OCI-LY1 (cell line): ENCODE data around the gene RSF1.

ENCODE experiments used
- H2AFZ ChIP-seq: fragments of 200-600 bp; sonication (generic), shearing (Covaris generic); 2 replicates; pipeline ENCODE4 v1.6.0; 2014; ENCODE audit warnings: antibody characterized with exemption, mild to moderate bottlenecking, low read length
- H3F3A ChIP-seq: fragments of 200-600 bp; sonication (generic), shearing (Covaris generic); 2 replicates; pipeline ENCODE4 v1.6.0; 2014; ENCODE audit warnings: mild to moderate bottlenecking, antibody characterized with exemption, low read length, moderate library complexity; ENCODE audit not compliant: insufficient read depth
- H3K27ac ChIP-seq: fragments of 200-600 bp; sonication (generic); 2 replicates; pipeline ENCODE4 v1.5.1; 2014; ENCODE audit warnings: low read length, mixed run types, mild to moderate bottlenecking, low read depth; ENCODE audit not compliant: poor library complexity, severe bottlenecking
- H3K27me3 ChIP-seq: fragments of 200-600 bp; sonication (generic); 2 replicates; pipeline ENCODE4 v1.6.0; 2014; ENCODE audit warnings: antibody characterized with exemption, mild to moderate bottlenecking, low read length, moderate library complexity; ENCODE audit not compliant: insufficient read depth
- H3K36me3 ChIP-seq: fragments of 200-600 bp; sonication (generic); 2 replicates; pipeline ENCODE4 v1.6.1; 2014; ENCODE audit warnings: mild to moderate bottlenecking, antibody characterized with exemption, low read length, moderate library complexity, mixed read lengths; ENCODE audit not compliant: insufficient read depth
- H3K4me1 ChIP-seq: fragments of 200-600 bp; sonication (generic); 2 replicates; pipeline ENCODE4 v1.5.1; 2014; ENCODE audit warnings: mild to moderate bottlenecking, low read length, moderate library complexity; ENCODE audit not compliant: insufficient read depth, severe bottlenecking
- H3K4me2 ChIP-seq: fragments of 200-600 bp; sonication (generic), shearing (Covaris generic); 2 replicates; pipeline ENCODE4 v1.6.1; 2014; ENCODE audit warnings: low read length
- H3K4me3 ChIP-seq: fragments of 200-600 bp; sonication (generic); 2 replicates; pipeline ENCODE4 v1.5.1; 2014; ENCODE audit warnings: low read length, low read depth, mild to moderate bottlenecking, mixed read lengths; ENCODE audit not compliant: poor library complexity, severe bottlenecking
- H3K79me2 ChIP-seq: fragments of 200-600 bp; shearing (Covaris generic); 2 replicates; pipeline ENCODE4 v1.6.1; 2016; ENCODE audit warnings: mixed run types, low read length, mixed read lengths; ENCODE audit not compliant: insufficient read depth
- H3K9ac ChIP-seq: fragments of 200-600 bp; sonication (generic), shearing (Covaris generic); 2 replicates; pipeline ENCODE4 v1.6.1; 2014; ENCODE audit warnings: mild to moderate bottlenecking, low read length, mixed read lengths
- H3K9me2 ChIP-seq: fragments of 200-600 bp; sonication (generic), shearing (Covaris generic); 2 replicates; pipeline ENCODE4 v1.6.1; 2014; ENCODE audit warnings: low read depth, mild to moderate bottlenecking, low read length, mixed read lengths
- H3K9me3 ChIP-seq: fragments of 200-600 bp; shearing (Covaris generic); 2 replicates; pipeline ENCODE4 v1.6.1; 2014; ENCODE audit warnings: low read length, mixed read lengths
- H4K20me1 ChIP-seq: fragments of 200-600 bp; sonication (generic), shearing (Covaris generic); 2 replicates; pipeline ENCODE4 v1.6.0; 2016; ENCODE audit warnings: mild to moderate bottlenecking, low read length; ENCODE audit not compliant: insufficient read depth
- EZH2 ChIP-seq: fragments of 200-600 bp; sonication (generic), shearing (Covaris generic); IDR thresholded peaks from 2 replicates; pipeline ENCODE4 v1.8.0; 2017; ENCODE audit warnings: borderline replicate concordance, mixed run types, mild to moderate bottlenecking, antibody characterized with exemption, low read length, moderate library complexity, mixed read lengths
- TF ChIP-seq, protein P1 (sequence below): fragments of 200-600 bp; sonication (generic), shearing (Covaris generic); IDR thresholded peaks from 2 replicates; pipeline ENCODE4 v1.5.1; 2017; ENCODE audit warnings: mild to moderate bottlenecking, antibody characterized with exemption, low read length, moderate library complexity, mixed read lengths

RSF1 gene

DNA sequence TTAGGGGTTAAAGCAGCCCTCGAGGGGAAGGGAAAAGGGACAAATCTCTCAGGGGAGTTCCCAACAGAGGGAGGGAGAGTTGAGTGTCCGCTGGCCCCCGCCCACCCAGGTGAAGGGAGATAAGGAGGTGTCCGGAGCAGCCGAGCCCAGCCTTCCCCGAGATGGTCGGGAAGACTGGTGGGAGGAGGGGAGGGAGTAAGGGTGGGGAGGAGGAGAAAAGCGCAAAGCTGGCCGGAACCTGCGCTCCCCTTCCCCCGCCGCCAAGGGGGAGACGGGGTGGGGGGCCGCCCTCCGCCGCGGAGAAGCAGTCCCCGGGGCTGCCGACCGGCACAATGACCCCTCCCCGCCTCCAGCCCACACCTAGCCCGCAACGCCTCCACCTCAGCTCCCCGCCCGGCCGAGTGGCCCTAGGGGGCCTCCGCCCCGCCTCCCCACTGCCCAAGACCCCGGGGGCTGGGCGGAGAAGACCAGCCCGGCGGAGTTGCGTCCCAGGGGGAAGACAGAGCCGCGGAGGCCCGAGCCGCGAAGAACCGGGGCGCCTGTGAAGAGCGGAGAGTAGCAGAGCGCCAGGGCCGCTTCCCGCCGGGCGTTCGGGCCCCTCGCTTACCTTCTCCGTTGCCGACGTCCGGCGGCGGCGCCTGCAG, 479 bp downstream of the RSF1 start:
- Histone ChIP-seq H3K27me3 (no peaks in the 10 kb centered on the region), H3K9me2 (no peaks in the 10 kb centered on the region), H3K4me2 (peak overlapping the region; percentile 96), H3K36me3 (peaks cover 20% of the 10 kb centered on the region), H3K4me1 (peaks cover 17% of the 10 kb centered on the region), H3K4me3 (peak overlapping the region; percentile 84), H3K27ac (peak overlapping the region; percentile 88), H2AFZ (peak overlapping the region; percentile 17; the same call in 1 of the 2 replicates), H4K20me1 (no peaks in the 10 kb centered on the region), H3K9me3 (peaks cover 4% of the 10 kb centered on the region), H3K9ac (peak overlapping the region; percentile 85), H3K79me2 (peaks cover 42% of the 10 kb centered on the region), H3F3A (0 out of 2 replicates have a peak, but pooled peaks cover 4% of the 10 kb centered on the region)
- TF ChIP-seq, protein P1, sequence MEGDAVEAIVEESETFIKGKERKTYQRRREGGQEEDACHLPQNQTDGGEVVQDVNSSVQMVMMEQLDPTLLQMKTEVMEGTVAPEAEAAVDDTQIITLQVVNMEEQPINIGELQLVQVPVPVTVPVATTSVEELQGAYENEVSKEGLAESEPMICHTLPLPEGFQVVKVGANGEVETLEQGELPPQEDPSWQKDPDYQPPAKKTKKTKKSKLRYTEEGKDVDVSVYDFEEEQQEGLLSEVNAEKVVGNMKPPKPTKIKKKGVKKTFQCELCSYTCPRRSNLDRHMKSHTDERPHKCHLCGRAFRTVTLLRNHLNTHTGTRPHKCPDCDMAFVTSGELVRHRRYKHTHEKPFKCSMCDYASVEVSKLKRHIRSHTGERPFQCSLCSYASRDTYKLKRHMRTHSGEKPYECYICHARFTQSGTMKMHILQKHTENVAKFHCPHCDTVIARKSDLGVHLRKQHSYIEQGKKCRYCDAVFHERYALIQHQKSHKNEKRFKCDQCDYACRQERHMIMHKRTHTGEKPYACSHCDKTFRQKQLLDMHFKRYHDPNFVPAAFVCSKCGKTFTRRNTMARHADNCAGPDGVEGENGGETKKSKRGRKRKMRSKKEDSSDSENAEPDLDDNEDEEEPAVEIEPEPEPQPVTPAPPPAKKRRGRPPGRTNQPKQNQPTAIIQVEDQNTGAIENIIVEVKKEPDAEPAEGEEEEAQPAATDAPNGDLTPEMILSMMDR: no peak
- no peak for TF ChIP-seq EZH2

DNA sequence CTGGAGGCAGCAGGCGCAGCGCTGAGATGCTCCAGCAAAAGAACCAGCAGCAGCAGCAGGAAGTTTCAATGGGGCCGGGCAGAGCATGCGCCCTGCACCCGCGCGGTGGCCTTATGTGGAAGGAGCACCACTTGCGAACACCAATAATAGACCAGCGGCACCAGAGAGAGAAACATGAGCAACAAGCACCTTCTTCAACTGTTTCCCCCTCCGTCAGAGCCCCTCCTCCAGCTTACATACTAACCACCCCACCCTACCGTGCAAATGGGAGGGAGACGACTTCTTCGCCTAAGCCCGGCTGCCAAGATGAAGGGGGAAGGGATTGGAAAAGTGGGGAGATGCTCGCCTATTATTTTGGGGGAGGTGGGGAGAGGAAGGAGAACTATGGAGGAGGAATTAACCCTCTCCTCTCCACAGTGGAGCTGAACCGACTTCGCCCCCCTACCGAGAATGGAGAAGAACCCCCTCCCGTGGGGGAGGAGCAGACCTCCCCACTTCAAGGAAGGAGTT, 1.1 kb downstream of the RSF1 start:
- Histone ChIP-seq H3K79me2 (peaks cover 48% of the 10 kb centered on the region), H3F3A (0 out of 2 replicates have a peak, but pooled peaks cover 4% of the 10 kb centered on the region), H3K4me1 (peaks cover 17% of the 10 kb centered on the region), H2AFZ (peak overlapping the region; percentile 17; the same call in 1 of the 2 replicates), H3K27me3 (no peaks in the 10 kb centered on the region), H3K9ac (peak overlapping the region; percentile 85), H4K20me1 (no peaks in the 10 kb centered on the region), H3K36me3 (peaks cover 25% of the 10 kb centered on the region), H3K4me3 (peak overlapping the region; percentile 84), H3K4me2 (peak overlapping the region; percentile 96), H3K27ac (peak overlapping the region; percentile 88), H3K9me2 (no peaks in the 10 kb centered on the region), H3K9me3 (peaks cover 8% of the 10 kb centered on the region)
- TF ChIP-seq EZH2: no peak
- TF ChIP-seq, protein P1: no peak

DNA sequence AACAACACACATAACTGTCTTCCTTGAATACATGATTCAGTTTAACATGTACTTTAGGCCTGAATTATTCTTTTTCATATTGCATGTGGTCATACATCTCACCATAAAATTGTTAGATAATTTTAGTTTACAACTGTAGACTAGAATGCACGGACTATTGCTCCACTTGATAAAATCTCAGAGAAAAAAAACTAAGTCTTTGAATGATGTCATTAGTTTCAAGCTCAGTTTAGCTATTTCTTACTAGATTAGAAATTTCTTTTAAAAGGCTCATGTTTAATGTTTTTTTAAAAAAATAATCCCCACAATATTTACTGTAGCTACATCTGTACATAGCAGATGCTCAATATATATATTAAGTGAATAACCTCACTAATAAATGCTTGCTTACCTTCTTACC, 5.1 kb downstream of the RSF1 start:
- Histone ChIP-seq H3K27me3 (no peaks in the 10 kb centered on the region), H3K9me3 (peaks cover 8% of the 10 kb centered on the region), H3K9ac (no peak overlapping the region), H3K36me3 (peaks cover 51% of the 10 kb centered on the region), H3K79me2 (peaks cover 72% of the 10 kb centered on the region), H3K27ac (no peak overlapping the region), H3K4me3 (no peak overlapping the region), H3F3A (no peaks in the 10 kb centered on the region), H2AFZ (no peak overlapping the region), H3K4me1 (peaks cover 10% of the 10 kb centered on the region), H3K9me2 (no peaks in the 10 kb centered on the region), H3K4me2 (no peak overlapping the region), H4K20me1 (no peaks in the 10 kb centered on the region)
- no peak for TF ChIP-seq EZH2
- TF ChIP-seq, protein P1: no peak
